Peyer's patch (tissue), 4 donors: ENCODE results near the gene CEP120. TPM values are rescaled to one million over a fixed set of nuclear protein-coding genes. Genes with fewer than 3 reads are reported as not detected.

Source experiments
- DNase-seq, 3 donors: peaks; one replicate each; pipeline ENCODE4 v3.0.0-alpha.2; 2017 to 2019
- H3K27ac ChIP-seq, 4 donors: fragments of 200-600 bp; sonication (generic); one replicate each; pipeline ENCODE4 v1.5.1; 2016 to 2019
- H3K27me3 ChIP-seq, 2 donors: fragments of 200-600 bp; sonication (generic); one replicate each; pipeline ENCODE4 v1.5.1; 2019
- H3K36me3 ChIP-seq, 3 donors: fragments of 200-600 bp; sonication (generic); one replicate each; pipeline ENCODE4 v1.5.1; 2016 to 2019
- H3K4me1 ChIP-seq, 4 donors: fragments of 200-600 bp; sonication (generic); one replicate each; pipeline ENCODE4 v1.5.1; 2016 to 2019
- H3K4me3 ChIP-seq, 4 donors: fragments of 200-600 bp; sonication (generic); 1 replicate in 3 of 4; 2 replicates in 1 of 4; pipeline ENCODE4 v1.5.1; 2016 to 2019; ENCODE audit warnings: mild to moderate bottlenecking in 1 of 4
- H3K9me3 ChIP-seq, 4 donors: fragments of 200-600 bp; sonication (generic); one replicate each; pipeline ENCODE4 v1.5.1; 2016 to 2019; ENCODE audit warnings: mild to moderate bottlenecking in 1 of 4
- CTCF ChIP-seq, 6 experiments: fragments of 450-650 bp in 4 of 6; fragments of 200-600 bp in 2 of 6; sonication (generic) in 1 of 6; IDR thresholded peaks; one replicate each; pipeline ENCODE4 v1.5.1; 2017 to 2019; ENCODE audit warnings: antibody characterized with exemption in 6 of 6, mild to moderate bottlenecking in 3 of 6, moderate library complexity in 1 of 6
- POLR2A ChIP-seq, 2 donors: fragments of 450-650 bp; IDR thresholded peaks; one replicate each; pipeline ENCODE4 v1.5.1; 2017; ENCODE audit warnings: antibody characterized with exemption in 2 of 2, mild to moderate bottlenecking in 2 of 2, moderate library complexity in 2 of 2
- total RNA-seq, 4 donors: library from RNA; depleted of rRNA; stranded (reverse); fragments of >200 nt; gene quantifications; one replicate each; pipeline ENCODE4 v1.1.0, GENCODE V29; 2016

Gene CEP120
- total RNA-seq, 4 donors from 2014 or later, result 10.5 to 47.9 (median 24.2) TPM

GRCh38 chr5:123358304-123358703 lies 64.9 kb downstream of the CEP120 start:
- Histone ChIP-seq H3K9me3 (no peaks in the 10 kb centered on the region), H3K4me3 (no peak overlapping the region), H3K4me1 (peaks cover 0 to 15% (median 0%) of the 10 kb centered on the region in 4 donors), H3K36me3 (no peaks in the 10 kb centered on the region), H3K27ac (no peak overlapping the region), H3K27me3 (no peaks in the 10 kb centered on the region)
- no peak for DNase-seq
- TF ChIP-seq CTCF (IDR thresholded peaks at IDR 0.05), result no peak
- TF ChIP-seq POLR2A (IDR thresholded peaks at IDR 0.05), result no peak

- Histone ChIP-seq H3K27me3 (no peaks in the 10 kb centered on the region), H3K36me3 (peaks cover 0 to 8% (median 0%) of the 10 kb centered on the region in 3 donors), H3K27ac (no peak overlapping the region), H3K4me1 (no peaks in the 10 kb centered on the region), H3K4me3 (no peak overlapping the region), H3K9me3 (no peaks in the 10 kb centered on the region)
- DNase-seq, result no peak
- TF ChIP-seq POLR2A (IDR thresholded peaks at IDR 0.05) (no peak), CTCF (IDR thresholded peaks at IDR 0.05) (no peak)
Observed at GRCh38 chr5:123351820-123352219, 71.4 kb downstream of the CEP120 start.

GRCh38 chr5:123351240-123351639 lies 72.0 kb downstream of the CEP120 start:
- TF ChIP-seq POLR2A (IDR thresholded peaks at IDR 0.05) (no peak), CTCF (IDR thresholded peaks at IDR 0.05) (no peak)

GRCh38 chr5:123350742-123351141 lies 72.5 kb downstream of the CEP120 start:
- H3K27ac ChIP-seq, result no peak overlapping the region
- H3K4me3 ChIP-seq, result no peak overlapping the region
- H3K27me3 ChIP-seq, result no peaks in the 10 kb centered on the region
- peaks cover 0 to 19% (median 0%) of the 10 kb centered on the region in 3 donors for H3K36me3 ChIP-seq
- no peaks in the 10 kb centered on the region for H3K4me1 ChIP-seq
- no peak for DNase-seq
- no peaks in the 10 kb centered on the region for H3K9me3 ChIP-seq
- no peak for TF ChIP-seq POLR2A (IDR thresholded peaks at IDR 0.05)
- TF ChIP-seq CTCF (IDR thresholded peaks at IDR 0.05), result no peak

More at GRCh38 chr5:123351240-123351639, 72.0 kb downstream of the CEP120 start:
- H3K4me3 ChIP-seq, result no peak overlapping the region
- H3K36me3 ChIP-seq, result peaks cover 0 to 14% (median 0%) of the 10 kb centered on the region in 3 donors
- no peaks in the 10 kb centered on the region for H3K4me1 ChIP-seq
- no peak overlapping the region for H3K27ac ChIP-seq
- no peaks in the 10 kb centered on the region for H3K9me3 ChIP-seq
- no peaks in the 10 kb centered on the region for H3K27me3 ChIP-seq
- DNase-seq, result no peak

GRCh38 chr5:123344816-123345426 lies 78.3 kb downstream of the CEP120 start:
- Histone ChIP-seq H3K36me3 (peaks cover 0 to 19% (median 0%) of the 10 kb centered on the region in 3 donors), H3K27ac (no peak overlapping the region), H3K9me3 (no peaks in the 10 kb centered on the region), H3K4me1 (no peaks in the 10 kb centered on the region), H3K4me3 (no peak overlapping the region), H3K27me3 (no peaks in the 10 kb centered on the region)
- peak in 5 of 6 experiments; percentile 8 to 41 (median 31) for TF ChIP-seq CTCF (IDR thresholded peaks at IDR 0.05)
- TF ChIP-seq POLR2A (IDR thresholded peaks at IDR 0.05), result no peak
- DNase-seq, result no peak
